ENCODE results near the gene ABHD2.

DNA sequence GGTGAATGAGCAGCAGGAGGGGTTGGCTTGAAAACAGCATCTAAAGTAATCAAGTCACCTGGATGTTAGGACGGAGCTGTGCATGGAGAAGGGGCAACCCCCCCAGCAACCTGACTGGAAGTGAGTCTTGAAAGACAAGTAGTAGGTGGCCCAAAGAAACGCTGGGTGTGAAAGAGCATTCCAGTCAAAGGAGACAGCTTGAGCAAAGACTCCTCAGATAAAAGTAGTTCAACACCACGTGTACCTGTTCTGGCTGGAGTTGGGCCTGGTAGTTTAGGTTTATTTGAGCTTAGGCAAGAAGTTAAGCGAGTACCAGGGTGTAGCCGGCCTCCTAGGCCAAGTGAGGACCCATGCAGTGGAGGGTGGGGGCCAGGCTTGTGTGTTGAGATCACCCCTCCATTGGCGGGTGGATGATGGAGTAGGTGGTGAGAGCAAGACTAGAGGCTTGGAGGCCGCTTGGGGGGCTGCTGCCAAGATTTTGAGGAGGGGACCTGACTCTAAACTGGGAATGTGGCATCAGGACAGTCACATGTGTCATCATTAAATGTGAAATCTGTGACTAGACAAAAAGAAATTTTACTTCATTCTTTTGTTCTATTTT, 61.3 kb downstream of the ABHD2 start:
- TF ChIP-seq, protein P1, sequence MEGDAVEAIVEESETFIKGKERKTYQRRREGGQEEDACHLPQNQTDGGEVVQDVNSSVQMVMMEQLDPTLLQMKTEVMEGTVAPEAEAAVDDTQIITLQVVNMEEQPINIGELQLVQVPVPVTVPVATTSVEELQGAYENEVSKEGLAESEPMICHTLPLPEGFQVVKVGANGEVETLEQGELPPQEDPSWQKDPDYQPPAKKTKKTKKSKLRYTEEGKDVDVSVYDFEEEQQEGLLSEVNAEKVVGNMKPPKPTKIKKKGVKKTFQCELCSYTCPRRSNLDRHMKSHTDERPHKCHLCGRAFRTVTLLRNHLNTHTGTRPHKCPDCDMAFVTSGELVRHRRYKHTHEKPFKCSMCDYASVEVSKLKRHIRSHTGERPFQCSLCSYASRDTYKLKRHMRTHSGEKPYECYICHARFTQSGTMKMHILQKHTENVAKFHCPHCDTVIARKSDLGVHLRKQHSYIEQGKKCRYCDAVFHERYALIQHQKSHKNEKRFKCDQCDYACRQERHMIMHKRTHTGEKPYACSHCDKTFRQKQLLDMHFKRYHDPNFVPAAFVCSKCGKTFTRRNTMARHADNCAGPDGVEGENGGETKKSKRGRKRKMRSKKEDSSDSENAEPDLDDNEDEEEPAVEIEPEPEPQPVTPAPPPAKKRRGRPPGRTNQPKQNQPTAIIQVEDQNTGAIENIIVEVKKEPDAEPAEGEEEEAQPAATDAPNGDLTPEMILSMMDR (IDR thresholded peaks at IDR 0.05; ENCODE audit: low read length), result no peak
- TF ChIP-seq EZH2 (optimal IDR thresholded peaks at IDR 0.05; ENCODE audit: low read depth, low read length), result no peak

Measured in MM.1S (cell line).